ENCODE data around the gene KCND3. TPM values are rescaled to one million over a fixed set of nuclear protein-coding genes. Genes with fewer than 3 reads are reported as not detected.

The KCND3 gene
- total and polyA plus RNA-seq, 2 donors from 2014 or later, result 1.2 to 12.6 TPM

DNA sequence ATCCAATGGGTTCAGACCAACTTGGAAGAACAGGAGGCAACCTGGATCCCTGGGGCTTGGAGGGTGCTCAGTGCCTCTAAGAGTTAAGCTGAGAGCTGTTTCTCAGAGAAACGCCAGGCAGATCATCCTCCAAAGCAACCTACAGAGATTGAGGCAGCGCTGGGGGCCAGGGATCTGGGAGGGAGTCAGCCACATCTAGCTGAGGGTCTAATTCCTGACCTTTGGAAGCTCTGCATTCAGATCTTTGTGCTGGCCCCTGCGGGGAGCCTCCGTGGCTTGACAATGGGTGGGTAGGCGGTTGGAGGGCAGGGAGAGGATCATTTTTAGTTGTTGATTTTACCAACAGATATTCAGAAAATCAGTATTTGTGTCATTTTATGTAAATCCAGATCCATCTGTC, 154.5 kb downstream of the KCND3 start:
- Histone ChIP-seq H3K36me3 (ENCODE audit: control insufficient read depth in 2 of 3, insufficient read depth in 3 of 3, low read length in 3 of 3) (no peaks in the 10 kb centered on the region), H3K27me3 (ENCODE audit: control insufficient read depth, insufficient read depth, low read length) (no peaks in the 10 kb centered on the region), H3K4me1 (ENCODE audit: control insufficient read depth in 2 of 3, insufficient read depth in 2 of 3, low read depth in 1 of 3, low read length in 3 of 3) (no peaks in the 10 kb centered on the region), H3K9ac (ENCODE audit: low read length in 3 of 3) (no peak overlapping the region), H3K27ac (ENCODE audit: low read depth in 2 of 2, low read length in 2 of 2) (no peak overlapping the region), H3K9me3 (ENCODE audit: control insufficient read depth in 2 of 3, insufficient read depth in 1 of 3, low read length in 3 of 3) (no peaks in the 10 kb centered on the region), H3K4me3 (ENCODE audit: low read length in 3 of 3) (no peak overlapping the region)
- no peak for DNase-seq
- TF ChIP-seq, protein P1, sequence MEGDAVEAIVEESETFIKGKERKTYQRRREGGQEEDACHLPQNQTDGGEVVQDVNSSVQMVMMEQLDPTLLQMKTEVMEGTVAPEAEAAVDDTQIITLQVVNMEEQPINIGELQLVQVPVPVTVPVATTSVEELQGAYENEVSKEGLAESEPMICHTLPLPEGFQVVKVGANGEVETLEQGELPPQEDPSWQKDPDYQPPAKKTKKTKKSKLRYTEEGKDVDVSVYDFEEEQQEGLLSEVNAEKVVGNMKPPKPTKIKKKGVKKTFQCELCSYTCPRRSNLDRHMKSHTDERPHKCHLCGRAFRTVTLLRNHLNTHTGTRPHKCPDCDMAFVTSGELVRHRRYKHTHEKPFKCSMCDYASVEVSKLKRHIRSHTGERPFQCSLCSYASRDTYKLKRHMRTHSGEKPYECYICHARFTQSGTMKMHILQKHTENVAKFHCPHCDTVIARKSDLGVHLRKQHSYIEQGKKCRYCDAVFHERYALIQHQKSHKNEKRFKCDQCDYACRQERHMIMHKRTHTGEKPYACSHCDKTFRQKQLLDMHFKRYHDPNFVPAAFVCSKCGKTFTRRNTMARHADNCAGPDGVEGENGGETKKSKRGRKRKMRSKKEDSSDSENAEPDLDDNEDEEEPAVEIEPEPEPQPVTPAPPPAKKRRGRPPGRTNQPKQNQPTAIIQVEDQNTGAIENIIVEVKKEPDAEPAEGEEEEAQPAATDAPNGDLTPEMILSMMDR (IDR thresholded peaks at IDR 0.05; ENCODE audit: borderline replicate concordance, extremely low read depth, insufficient read depth), result no peak
- intact Hi-C loops (cut with DNase I), result no loop called here
- no peak for FAIRE-seq

DNA sequence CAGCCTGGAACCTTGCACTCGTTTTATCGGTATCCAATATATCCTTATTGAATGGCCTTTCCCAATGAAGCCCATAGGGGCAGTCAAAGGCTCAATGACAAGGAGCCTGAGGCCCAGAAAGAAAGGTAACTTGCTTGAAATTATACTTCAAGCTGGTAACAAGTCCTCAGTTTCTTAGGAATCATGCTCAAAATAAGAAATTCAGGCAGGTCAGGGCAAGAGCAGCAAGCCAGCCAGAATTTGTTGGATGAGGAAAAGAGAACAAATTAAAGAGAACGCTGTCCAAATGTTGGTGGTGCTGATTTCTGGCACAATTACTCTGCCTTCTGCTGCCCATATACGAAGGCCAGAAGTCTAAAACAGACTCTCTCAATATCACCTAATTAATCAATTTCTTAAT, 156.1 kb downstream of the KCND3 start:
- TF ChIP-seq, protein P1 (IDR thresholded peaks at IDR 0.05; ENCODE audit: borderline replicate concordance, extremely low read depth, insufficient read depth), result no peak
- Histone ChIP-seq H3K27me3 (ENCODE audit: control insufficient read depth, insufficient read depth, low read length) (no peaks in the 10 kb centered on the region), H3K36me3 (ENCODE audit: control insufficient read depth in 2 of 3, insufficient read depth in 3 of 3, low read length in 3 of 3) (no peaks in the 10 kb centered on the region), H3K9me3 (ENCODE audit: control insufficient read depth in 2 of 3, insufficient read depth in 1 of 3, low read length in 3 of 3) (no peaks in the 10 kb centered on the region), H3K27ac (ENCODE audit: low read depth in 2 of 2, low read length in 2 of 2) (no peak overlapping the region), H3K4me1 (ENCODE audit: control insufficient read depth in 2 of 3, insufficient read depth in 2 of 3, low read depth in 1 of 3, low read length in 3 of 3) (no peaks in the 10 kb centered on the region), H3K9ac (ENCODE audit: low read length in 3 of 3) (no peak overlapping the region), H3K4me3 (ENCODE audit: low read length in 3 of 3) (no peak overlapping the region)
- FAIRE-seq (no peak), DNase-seq (peak in 3 of 5 donors; percentile 42 to 62 (median 59))
- intact Hi-C loops (cut with DNase I), result no loop called here

DNA sequence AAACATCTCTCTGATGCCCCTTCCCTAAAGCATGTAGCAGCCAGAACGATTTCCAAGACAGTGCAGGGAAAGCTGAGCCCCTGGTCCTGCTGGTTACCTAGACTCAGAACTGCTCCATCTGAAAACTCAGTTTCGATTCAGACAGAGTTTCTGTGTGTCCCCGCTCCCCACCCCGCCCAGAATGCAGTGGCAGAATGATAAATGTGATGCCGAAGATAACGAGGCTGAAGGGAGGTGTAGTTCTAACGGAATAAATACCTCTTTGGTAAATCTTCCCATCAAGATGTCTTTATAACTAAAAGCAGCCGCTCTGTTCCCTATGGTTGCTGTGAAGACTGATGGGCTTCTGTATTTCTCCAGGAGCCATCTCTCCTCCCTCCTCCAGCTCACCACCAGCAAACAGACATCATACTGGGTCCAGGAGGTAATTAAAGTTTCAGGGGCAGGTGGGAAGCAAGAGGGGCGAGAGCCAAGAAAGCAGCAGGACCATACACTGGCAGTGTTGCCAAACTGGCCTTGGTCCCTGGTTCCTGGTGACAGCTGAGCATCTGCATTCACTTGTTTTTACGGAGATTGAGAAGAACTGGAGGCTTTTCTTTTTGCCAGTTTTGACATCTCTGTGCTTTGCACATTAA, 156.8 kb downstream of the KCND3 start:
- Histone ChIP-seq H3K9ac (ENCODE audit: low read length in 3 of 3) (no peak overlapping the region), H3K9me3 (ENCODE audit: control insufficient read depth in 2 of 3, insufficient read depth in 1 of 3, low read length in 3 of 3) (no peaks in the 10 kb centered on the region), H3K27ac (ENCODE audit: low read depth in 2 of 2, low read length in 2 of 2) (no peak overlapping the region), H3K36me3 (ENCODE audit: control insufficient read depth in 2 of 3, insufficient read depth in 3 of 3, low read length in 3 of 3) (no peaks in the 10 kb centered on the region), H3K4me1 (ENCODE audit: control insufficient read depth in 2 of 3, insufficient read depth in 2 of 3, low read depth in 1 of 3, low read length in 3 of 3) (no peaks in the 10 kb centered on the region), H3K4me3 (ENCODE audit: low read length in 3 of 3) (no peak overlapping the region), H3K27me3 (ENCODE audit: control insufficient read depth, insufficient read depth, low read length) (no peaks in the 10 kb centered on the region)
- intact Hi-C loops (cut with DNase I), result no loop called here
- FAIRE-seq (no peak), DNase-seq (no peak)
- TF ChIP-seq, protein P1 (IDR thresholded peaks at IDR 0.05; ENCODE audit: borderline replicate concordance, extremely low read depth, insufficient read depth), result no peak

DNA sequence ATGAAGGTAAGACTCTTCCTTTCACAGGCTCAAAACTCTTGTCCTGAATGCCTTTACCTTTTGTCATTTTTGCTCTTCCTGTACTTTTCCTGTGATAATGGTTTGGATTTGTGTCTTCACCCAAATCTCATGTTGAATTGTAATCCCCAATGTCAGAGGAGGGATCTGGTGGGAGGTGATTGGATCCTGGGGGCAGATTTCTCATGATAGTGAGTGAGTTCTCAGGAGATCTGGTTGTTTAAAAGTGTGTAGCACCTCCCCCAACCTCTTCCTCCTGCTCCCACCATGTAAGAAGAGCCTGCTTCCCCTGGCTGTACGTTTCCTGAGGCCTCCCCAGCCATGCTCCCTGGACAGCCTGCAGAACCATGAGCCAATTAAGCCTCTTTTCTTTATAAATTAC, 158.3 kb downstream of the KCND3 start:
- intact Hi-C loops (cut with DNase I), result no loop called here
- Histone ChIP-seq H3K4me3 (ENCODE audit: low read length in 3 of 3) (no peak overlapping the region), H3K27ac (ENCODE audit: low read depth in 2 of 2, low read length in 2 of 2) (no peak overlapping the region), H3K4me1 (ENCODE audit: control insufficient read depth in 2 of 3, insufficient read depth in 2 of 3, low read depth in 1 of 3, low read length in 3 of 3) (no peaks in the 10 kb centered on the region), H3K27me3 (ENCODE audit: control insufficient read depth, insufficient read depth, low read length) (no peaks in the 10 kb centered on the region), H3K9ac (ENCODE audit: low read length in 3 of 3) (no peak overlapping the region), H3K9me3 (ENCODE audit: control insufficient read depth in 2 of 3, insufficient read depth in 1 of 3, low read length in 3 of 3) (no peaks in the 10 kb centered on the region), H3K36me3 (ENCODE audit: control insufficient read depth in 2 of 3, insufficient read depth in 3 of 3, low read length in 3 of 3) (no peaks in the 10 kb centered on the region)
- FAIRE-seq (no peak), DNase-seq (no peak)
- TF ChIP-seq, protein P1 (IDR thresholded peaks at IDR 0.05; ENCODE audit: borderline replicate concordance, extremely low read depth, insufficient read depth), result no peak

All from kidney (tissue), 14 donors.